Psoas muscle (tissue), 8 donors: ENCODE data around the gene CLDN18. TPM values are rescaled to one million over a fixed set of nuclear protein-coding genes. Genes with fewer than 3 reads are reported as not detected.

Source experiments
- ATAC-seq, 4 donors: fragments of 200-7000 bp; cut with Tn5 transposase; one replicate each; pipeline ENCODE4 v1.9.1; 2020; ENCODE audit warnings: moderate library complexity in 3 of 4, mild to moderate bottlenecking in 2 of 4
- DNase-seq, 2 donors: peaks; one replicate each; pipeline ENCODE4 v3.0.0-alpha.2; 2020
- H3K27ac ChIP-seq: fragments of 200-600 bp; one replicate; pipeline ENCODE4 v1.8.0; 2022
- H3K27me3 ChIP-seq, 3 donors: fragments of 200-600 bp in 1 of 3; one replicate each; pipeline versions ENCODE4 v1.6.1 to v1.8.0; 2013 to 2022; ENCODE audit warnings: low read length in 2 of 3, mild to moderate bottlenecking in 2 of 3, moderate library complexity in 1 of 3; ENCODE audit not compliant: insufficient read depth in 3 of 3
- H3K36me3 ChIP-seq, 2 donors: fragments of 200-600 bp in 1 of 2; one replicate each; pipeline versions ENCODE4 v1.6.1 to v1.8.0; 2013 to 2022; ENCODE audit warnings: low read depth in 1 of 2, mild to moderate bottlenecking in 1 of 2, moderate library complexity in 1 of 2; ENCODE audit not compliant: insufficient read depth in 1 of 2
- H3K4me1 ChIP-seq: fragments of 200-600 bp; one replicate; pipeline ENCODE4 v1.8.0; 2022
- H3K4me3 ChIP-seq: fragments of 200-600 bp; one replicate; pipeline ENCODE4 v1.8.0; 2022; ENCODE audit warnings: mild to moderate bottlenecking
- H3K9me3 ChIP-seq: fragments of 200-600 bp; one replicate; pipeline ENCODE4 v1.8.0; 2022
- CTCF ChIP-seq: fragments of 200-600 bp; IDR thresholded peaks from one replicate; pipeline ENCODE4 v1.8.0; 2022; ENCODE audit warnings: antibody characterized with exemption
- WGBS, 3 donors: extraction: QIAGEN DNeasy Blood & Tissue Kit; methylation state at CpG; one replicate each; pipeline versions ENCODE4 v1.1.6 to v1.1.7; 2013; 5-methylcytosine and 5-hydroxymethylcytosine counted together
- intact Hi-C, 2 donors: fragments of 100-400 bp; cut with DNase I; formaldehyde crosslinking; loops; one replicate each; pipeline versions ENCODE4 v1.11.0 to v1.14.2; 2022
- polyA plus RNA-seq, 3 donors: library from polyadenylated mRNA; stranded (reverse); fragments of 200-250 nt; gene quantifications; one replicate each; pipeline ENCODE4 v1.2.3, GENCODE V29; 2013
- total RNA-seq, 4 donors: library from RNA; stranded (reverse); fragmentation: NEBNext Ultra II Directional in 2 of 4; extraction: Animal tissue kit (Norgen Biotek cat#: 25700) in 2 of 4; gene quantifications; one replicate each; pipeline versions ENCODE4 v1.2.1 to v1.2.4, GENCODE V29; 2021 to 2023
- donor health status: healthy with polysubstance abuse.
- donor health status: DM: no; HTN: no; CAD: no; lungs with moderate emphysema.
- donor health status: Bipolar disorder and iron deficiency.
- donor health status: healthy.
- donor health status: DM: yes; HTN: yes; CAD: no.
- donor health status: DM: no; HTN: no; CAD: no.
- donor health status: DM: no; HTN: no; CAD: no.
- donor health status: DM: yes; HTN: yes; CAD: no.

The CLDN18 gene
- total and polyA plus RNA-seq, 7 donors, result 0.03 TPM; not detected in 6

GRCh38 chr3:137990427-137990826 lies 19.5 kb upstream of the CLDN18 start:
- H3K27me3 ChIP-seq, result no peaks in the 10 kb centered on the region
- no peak for DNase-seq
- ATAC-seq, result no peak
- H3K36me3 ChIP-seq, result no peaks in the 10 kb centered on the region
- peaks cover 15% of the 10 kb centered on the region for H3K9me3 ChIP-seq
- no peaks in the 10 kb centered on the region for H3K4me1 ChIP-seq
- no peak overlapping the region for H3K4me3 ChIP-seq
- no peak overlapping the region for H3K27ac ChIP-seq
- no peak for TF ChIP-seq CTCF
- 85 to 89% (median 86%) methylated on average over 2 of the region's 2 CpGs for WGBS, 3 donors
- intact Hi-C loops, result no loop called here

- 68 to 71% (median 71%) methylated on average over 4 of the region's 4 CpGs for WGBS, 3 donors
- peaks cover 0 to 3% (median 0%) of the 10 kb centered on the region in 3 donors for H3K27me3 ChIP-seq
- no peak overlapping the region for H3K27ac ChIP-seq
- no peaks in the 10 kb centered on the region for H3K4me1 ChIP-seq
- no peak for TF ChIP-seq CTCF
- peaks cover 15% of the 10 kb centered on the region for H3K9me3 ChIP-seq
- DNase-seq, result no peak
- ATAC-seq, result no peak
- intact Hi-C loops, result no loop called here
- H3K36me3 ChIP-seq, result no peaks in the 10 kb centered on the region
- no peak overlapping the region for H3K4me3 ChIP-seq
Observed at GRCh38 chr3:137992592-137992991, 17.4 kb upstream of the CLDN18 start.

GRCh38 chr3:137998121-137999042 lies 11.6 kb upstream of the CLDN18 start:
- no peak overlapping the region for H3K27ac ChIP-seq
- H3K4me1 ChIP-seq, result no peaks in the 10 kb centered on the region
- ATAC-seq (no peak), DNase-seq (no peak)
- no peaks in the 10 kb centered on the region for H3K36me3 ChIP-seq
- peaks cover 6% of the 10 kb centered on the region for H3K9me3 ChIP-seq
- intact Hi-C loops, result no loop called here
- WGBS, 3 donors, result 90 to 93% (median 92%) methylated on average over 18 of the region's 18 CpGs
- H3K4me3 ChIP-seq, result no peak overlapping the region
- H3K27me3 ChIP-seq, result peaks cover 0 to 3% (median 0%) of the 10 kb centered on the region in 3 donors
- no peak for TF ChIP-seq CTCF

GRCh38 chr3:138003069-138003468 lies 6.9 kb upstream of the CLDN18 start:
- Histone ChIP-seq H3K36me3 (no peaks in the 10 kb centered on the region), H3K9me3 (no peaks in the 10 kb centered on the region), H3K27me3 (no peaks in the 10 kb centered on the region), H3K4me3 (no peak overlapping the region), H3K27ac (no peak overlapping the region), H3K4me1 (no peaks in the 10 kb centered on the region)
- TF ChIP-seq CTCF, result no peak
- WGBS, 3 donors, result 46 to 57% (median 54%) methylated on average over 2 of the region's 2 CpGs
- ATAC-seq (no peak), DNase-seq (no peak)
- intact Hi-C loops, result no loop called here
